HepG2 (cell line): Measurements from ENCODE around the gene GSKIP. TPM values are rescaled to one million over a fixed set of nuclear protein-coding genes. Genes with fewer than 3 reads are reported as not detected.

Experiments used
- AKAP8 ChIP-seq: sonication (generic); formaldehyde crosslinking; IDR thresholded peaks from 2 replicates; pipeline ENCODE4 v1.5.1; 2020; ENCODE audit warnings: mild to moderate bottlenecking, missing genetic modification reagents
- EED ChIP-seq: sonication (generic); formaldehyde crosslinking; IDR thresholded peaks from 2 replicates; pipeline ENCODE4 v1.5.0; 2020; ENCODE audit warnings: mild to moderate bottlenecking, missing genetic modification reagents
- GRHL1 ChIP-seq: sonication (generic); formaldehyde crosslinking; conservative IDR thresholded peaks from 2 replicates; pipeline ENCODE4 v1.8.0; 2022; ENCODE audit warnings: missing genetic modification reagents
- HMGA1 ChIP-seq: sonication (generic); formaldehyde crosslinking; conservative IDR thresholded peaks from 2 replicates; pipeline ENCODE4 v1.4.0; 2020; ENCODE audit warnings: missing genetic modification reagents
- ISX ChIP-seq: sonication (generic); formaldehyde crosslinking; conservative IDR thresholded peaks from 2 replicates; pipeline ENCODE4 v1.5.0; 2020; ENCODE audit warnings: missing genetic modification reagents
- JUNB ChIP-seq: sonication (generic); formaldehyde crosslinking; IDR thresholded peaks from 2 replicates; pipeline ENCODE4 v1.8.0; 2022; ENCODE audit warnings: missing genetic modification reagents, mild to moderate bottlenecking, borderline replicate concordance
- MIER2 ChIP-seq: IDR thresholded peaks from 2 replicates; pipeline ENCODE4 v1.6.1; 2016; ENCODE audit warnings: missing biosample characterization, missing genetic modification reagents
- SMAD9 ChIP-seq: sonication (generic); formaldehyde crosslinking; IDR thresholded peaks from 2 replicates; pipeline ENCODE4 v1.5.1; 2020; ENCODE audit warnings: mild to moderate bottlenecking, missing genetic modification reagents
- TBL1XR1 ChIP-seq: fragments of 150-350 bp; IDR thresholded peaks from 2 replicates; pipeline ENCODE4 v1.6.1; 2014; ENCODE audit warnings: borderline replicate concordance, low read length; ENCODE audit not compliant: partially characterized antibody
- TFE3 ChIP-seq: IDR thresholded peaks from 2 replicates; pipeline ENCODE4 v1.6.1; 2016
- ZBED4 ChIP-seq: sonication (generic); formaldehyde crosslinking; IDR thresholded peaks from 2 replicates; pipeline ENCODE4 v1.4.0; 2020; ENCODE audit warnings: missing genetic modification reagents, borderline replicate concordance
- ZKSCAN5 ChIP-seq: sonication (generic); formaldehyde crosslinking; IDR thresholded peaks from 2 replicates; pipeline ENCODE4 v1.5.1; 2020; ENCODE audit warnings: mild to moderate bottlenecking, missing genetic modification reagents
- ZNF17 ChIP-seq: sonication (generic); formaldehyde crosslinking; IDR thresholded peaks from 2 replicates; pipeline ENCODE4 v1.5.0; 2020; ENCODE audit warnings: mild to moderate bottlenecking, missing genetic modification reagents
- ZNF256 ChIP-seq: sonication (generic); formaldehyde crosslinking; conservative IDR thresholded peaks from 2 replicates; pipeline ENCODE4 v1.4.0; 2020; ENCODE audit warnings: missing genetic modification reagents
- ZNF609 ChIP-seq: sonication (generic); formaldehyde crosslinking; IDR thresholded peaks from 2 replicates; pipeline ENCODE4 v1.4.0; 2020; ENCODE audit warnings: mild to moderate bottlenecking, missing genetic modification reagents, borderline replicate concordance
- ZNF766 ChIP-seq: sonication (generic); formaldehyde crosslinking; IDR thresholded peaks from 2 replicates; pipeline ENCODE4 v1.5.0; 2020; ENCODE audit warnings: missing genetic modification reagents, borderline replicate concordance
- polyA plus RNA-seq, 8 experiments: library from polyadenylated mRNA; depleted of rRNA in 3 of 8; stranded (reverse) in 7 of 8; unstranded in 1 of 8; fragments of >200 nt; fragmentation: Illumina TruSeq in 4 of 8; extraction: Trizol in 4 of 8; gene quantifications; 2 replicates each; pipeline versions ENCODE4 v1.2.1 to v1.2.3, GENCODE V29; 2011 to 2016; ENCODE audit warnings: low read depth in 4 of 8, missing spikeins in 1 of 8, mixed read lengths in 1 of 8; ENCODE audit not compliant: insufficient read depth in 1 of 8
- total RNA-seq, 5 experiments: library from RNA; depleted of rRNA; stranded (reverse); fragments of >200 nt; fragmentation: Illumina TruSeq; extraction: Trizol; gene quantifications; 2 replicates each; pipeline ENCODE4 v1.2.3, GENCODE V29; 2016; ENCODE audit warnings: low read depth in 1 of 5

Gene GSKIP
- total and polyA plus RNA-seq, 2 of the 13 experiments (the other 11 are each of a cell fraction or from before 2014, with no cell fraction given): 12.5 to 27.3 TPM

GRCh38 chr14:96391293-96392118, 28.2 kb downstream of the GSKIP start (continued):
- TF ChIP-seq TFE3 (CRISPR knock-in tag) (no peak), SMAD9 (CRISPR knock-in tag) (0 out of 2 replicates have a peak, but pooled peaks have one; percentile 43), ZNF17 (CRISPR knock-in tag) (no peak), AKAP8 (CRISPR knock-in tag) (no peak), GRHL1 (CRISPR knock-in tag) (no peak), ZNF766 (CRISPR knock-in tag) (no peak), MIER2 (no peak), ZBED4 (CRISPR knock-in tag) (no peak), ZNF609 (CRISPR knock-in tag) (no peak), HMGA1 (CRISPR knock-in tag) (no peak), ISX (CRISPR knock-in tag) (no peak), ZKSCAN5 (no peak), TBL1XR1 (no peak), EED (CRISPR knock-in tag) (no peak), ZNF256 (CRISPR knock-in tag) (no peak), JUNB (CRISPR knock-in tag) (no peak)
